ENCODE measurements around the gene SHOC2. TPM values are rescaled to one million over a fixed set of nuclear protein-coding genes. Genes with fewer than 3 reads are reported as not detected.

Gene SHOC2
- total and polyA plus RNA-seq, 8 donors = 8.4 to 39.8 (median 24.0) TPM

- DNase-seq = no peak
- FAIRE-seq = peak; percentile 68
- H3K27ac ChIP-seq = peak overlapping the region; percentile 96 to 100 (median 98)
- no peaks in the 10 kb centered on the region for H3K27me3 ChIP-seq
- no peak for ATAC-seq
- H3K4me1 ChIP-seq = peaks cover 15 to 31% (median 23%) of the 10 kb centered on the region in 3 donors
- H3K36me3 ChIP-seq = peaks cover 2 to 23% (median 7%) of the 10 kb centered on the region in 3 donors
- WGBS, 2 donors = 0 to 1% methylated on average over 16 of the region's 16 CpGs
- intact Hi-C loops (cut with DNase I) = no loop called here
- H3K4me3 ChIP-seq = peak overlapping the region; percentile 88 to 98 (median 96)
- TF ChIP-seq, protein P1, sequence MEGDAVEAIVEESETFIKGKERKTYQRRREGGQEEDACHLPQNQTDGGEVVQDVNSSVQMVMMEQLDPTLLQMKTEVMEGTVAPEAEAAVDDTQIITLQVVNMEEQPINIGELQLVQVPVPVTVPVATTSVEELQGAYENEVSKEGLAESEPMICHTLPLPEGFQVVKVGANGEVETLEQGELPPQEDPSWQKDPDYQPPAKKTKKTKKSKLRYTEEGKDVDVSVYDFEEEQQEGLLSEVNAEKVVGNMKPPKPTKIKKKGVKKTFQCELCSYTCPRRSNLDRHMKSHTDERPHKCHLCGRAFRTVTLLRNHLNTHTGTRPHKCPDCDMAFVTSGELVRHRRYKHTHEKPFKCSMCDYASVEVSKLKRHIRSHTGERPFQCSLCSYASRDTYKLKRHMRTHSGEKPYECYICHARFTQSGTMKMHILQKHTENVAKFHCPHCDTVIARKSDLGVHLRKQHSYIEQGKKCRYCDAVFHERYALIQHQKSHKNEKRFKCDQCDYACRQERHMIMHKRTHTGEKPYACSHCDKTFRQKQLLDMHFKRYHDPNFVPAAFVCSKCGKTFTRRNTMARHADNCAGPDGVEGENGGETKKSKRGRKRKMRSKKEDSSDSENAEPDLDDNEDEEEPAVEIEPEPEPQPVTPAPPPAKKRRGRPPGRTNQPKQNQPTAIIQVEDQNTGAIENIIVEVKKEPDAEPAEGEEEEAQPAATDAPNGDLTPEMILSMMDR (IDR thresholded peaks at IDR 0.05) = no peak
- H3K9me3 ChIP-seq = no peaks in the 10 kb centered on the region
These were observed 46.1 kb upstream of the SHOC2 start for GRCh38 chr10:110872984-110873923.

DNA sequence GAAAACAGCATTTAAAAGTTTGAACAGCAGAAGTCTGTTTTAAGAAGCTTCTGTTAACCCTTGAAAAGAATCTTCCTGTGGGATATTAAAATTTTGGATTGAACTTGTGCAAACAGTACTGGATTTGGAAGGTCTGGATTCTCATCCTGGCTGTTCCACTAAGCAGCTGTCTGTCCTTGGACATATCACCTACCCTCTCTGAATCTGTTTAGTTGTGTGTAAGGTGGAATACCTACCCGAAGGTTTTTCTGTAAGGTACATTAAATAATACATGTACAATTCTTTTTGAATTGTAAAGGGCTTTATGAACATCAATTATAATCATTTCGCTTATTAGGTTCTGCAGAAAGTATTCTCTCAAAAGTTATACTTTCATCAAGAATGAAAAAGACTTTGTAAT, 45.5 kb upstream of the SHOC2 start:
- Histone ChIP-seq H3K27me3 (no peaks in the 10 kb centered on the region), H3K4me3 (peak overlapping the region; percentile 88 to 98 (median 96)), H3K27ac (peak overlapping the region; percentile 96 to 100 (median 98)), H3K36me3 (peaks cover 4 to 30% (median 7%) of the 10 kb centered on the region in 3 donors), H3K4me1 (peaks cover 15 to 32% (median 16%) of the 10 kb centered on the region in 3 donors), H3K9me3 (no peaks in the 10 kb centered on the region)
- TF ChIP-seq, protein P1 (IDR thresholded peaks at IDR 0.05) = no peak
- ATAC-seq (no peak), FAIRE-seq (no peak), DNase-seq (no peak)
- intact Hi-C loops (cut with DNase I) = no loop called here
- 13 to 14% methylated on average over 2 of the region's 2 CpGs for WGBS, 2 donors

DNA sequence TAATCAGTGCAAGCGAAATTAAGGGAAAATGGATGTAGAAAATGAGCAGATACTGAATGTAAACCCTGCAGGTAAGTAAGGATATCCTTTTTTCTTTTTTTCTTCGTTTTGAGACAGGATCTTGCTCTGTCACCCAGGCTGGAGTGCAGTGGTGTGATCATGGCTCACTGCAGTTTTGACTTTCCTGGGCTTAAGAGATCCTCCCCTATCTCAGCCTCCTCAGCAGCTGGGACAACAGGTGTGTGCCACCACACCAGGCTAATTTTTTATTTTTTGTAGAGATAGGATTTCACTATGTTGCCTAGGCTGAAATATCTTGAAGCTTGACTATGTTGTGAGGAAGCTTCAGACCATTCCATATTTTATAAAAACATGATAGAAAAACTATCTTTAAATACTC, 43.4 kb upstream of the SHOC2 start:
- Histone ChIP-seq H3K27me3 (no peaks in the 10 kb centered on the region), H3K4me1 (peaks cover 5 to 40% (median 19%) of the 10 kb centered on the region in 3 donors), H3K36me3 (peaks cover 4 to 49% (median 7%) of the 10 kb centered on the region in 3 donors), H3K4me3 (peak overlapping the region in 3 of 4 donors; percentile 93 to 98 (median 98)), H3K9me3 (no peaks in the 10 kb centered on the region), H3K27ac (peak overlapping the region; percentile 96 to 100 (median 98))
- ATAC-seq = no peak
- DNase-seq = peak in 1 of 6 donors; percentile 46
- no peak for FAIRE-seq
- TF ChIP-seq, protein P1 (IDR thresholded peaks at IDR 0.05) = no peak
- WGBS, 2 donors = 25 to 38% methylated on average over 2 of the region's 2 CpGs
- intact Hi-C loops (cut with DNase I) = no loop called here

GRCh38 chr10:110876788-110877187, 42.6 kb upstream of the SHOC2 start:
- intact Hi-C loops (cut with DNase I) = no loop called here
- ATAC-seq = no peak

More at GRCh38 chr10:110876788-110877187, 42.6 kb upstream of the SHOC2 start:
- H3K9me3 ChIP-seq = no peaks in the 10 kb centered on the region
- no peaks in the 10 kb centered on the region for H3K27me3 ChIP-seq
- DNase-seq = no peak
- 41 to 43% methylated on average over 1 of the region's 1 CpG for WGBS, 2 donors
- TF ChIP-seq, protein P1 (IDR thresholded peaks at IDR 0.05) = no peak
- H3K27ac ChIP-seq = peak overlapping the region in 3 of 4 donors; percentile 96 to 100 (median 99)
- FAIRE-seq = peak; percentile 69
- H3K4me1 ChIP-seq = peaks cover 4 to 40% (median 19%) of the 10 kb centered on the region in 3 donors
- H3K36me3 ChIP-seq = peaks cover 4 to 53% (median 7%) of the 10 kb centered on the region in 3 donors
- peak overlapping the region in 3 of 4 donors; percentile 93 to 98 (median 98) for H3K4me3 ChIP-seq

Measured in pancreas (tissue), 10 donors.